Trophoblast cell (in vitro differentiated cells and primary cell): Measurements from ENCODE around the gene ANKS1B.

ENCODE experiments used
- DNase-seq, 2 donors: peaks; one replicate each; pipeline ENCODE4 v3.0.0-alpha.2; 2016
- H2AFZ ChIP-seq: 2 replicates; pipeline ENCODE4 v1.6.1; 2013; ENCODE audit warnings: low read length, moderate library complexity, mild to moderate bottlenecking; ENCODE audit not compliant: insufficient read depth, poor library complexity
- H2AK5ac ChIP-seq: 2 replicates; pipeline ENCODE4 v1.6.1; 2013; ENCODE audit warnings: mild to moderate bottlenecking, low read length
- H2BK120ac ChIP-seq: 2 replicates; pipeline ENCODE4 v1.6.1; 2013; ENCODE audit warnings: low read length, mild to moderate bottlenecking, moderate library complexity; ENCODE audit not compliant: insufficient read depth, poor library complexity
- H2BK12ac ChIP-seq: 2 replicates; pipeline ENCODE4 v1.6.1; 2013; ENCODE audit warnings: mild to moderate bottlenecking, low read length, moderate library complexity
- H2BK5ac ChIP-seq: 2 replicates; pipeline ENCODE4 v1.6.1; 2013; ENCODE audit warnings: low read length, low read depth, moderate library complexity, mild to moderate bottlenecking; ENCODE audit not compliant: poor library complexity
- H3K14ac ChIP-seq: 2 replicates; pipeline ENCODE4 v1.6.1; 2013; ENCODE audit warnings: mild to moderate bottlenecking, low read length
- H3K18ac ChIP-seq: 2 replicates; pipeline ENCODE4 v1.6.1; 2013; ENCODE audit warnings: mild to moderate bottlenecking, low read length
- H3K23ac ChIP-seq: 2 replicates; pipeline ENCODE4 v1.6.1; 2013; ENCODE audit warnings: low read length
- H3K27ac ChIP-seq: 2 replicates; pipeline ENCODE4 v1.5.1; 2013; ENCODE audit warnings: low read depth, mild to moderate bottlenecking, inconsistent platforms, low read length, moderate library complexity
- H3K27me3 ChIP-seq: 2 replicates; pipeline ENCODE4 v1.6.1; 2013; ENCODE audit warnings: inconsistent platforms, mild to moderate bottlenecking, low read length, moderate library complexity; ENCODE audit not compliant: insufficient read depth
- H3K36me3 ChIP-seq, 2 experiments: 1 replicate in 1 of 2; 2 replicates in 1 of 2; pipeline ENCODE4 v1.6.1; 2013; ENCODE audit warnings: low read length in 2 of 2, mild to moderate bottlenecking in 2 of 2, moderate library complexity in 1 of 2; ENCODE audit not compliant: insufficient read depth in 2 of 2, control insufficient read depth in 1 of 2
- H3K4ac ChIP-seq: 2 replicates; pipeline ENCODE4 v1.6.1; 2013; ENCODE audit warnings: low read depth, mild to moderate bottlenecking, low read length, moderate library complexity
- H3K4me1 ChIP-seq, 2 experiments: 1 replicate in 1 of 2; 2 replicates in 1 of 2; pipeline ENCODE4 v1.6.1; 2013; ENCODE audit warnings: low read length in 2 of 2, mild to moderate bottlenecking in 2 of 2, moderate library complexity in 1 of 2; ENCODE audit not compliant: insufficient read depth in 2 of 2, control insufficient read depth in 1 of 2
- H3K4me2 ChIP-seq: 2 replicates; pipeline ENCODE4 v1.6.1; 2013; ENCODE audit warnings: inconsistent platforms, mild to moderate bottlenecking, low read length, moderate library complexity
- H3K4me3 ChIP-seq: 2 replicates; pipeline ENCODE4 v1.5.1; 2013; ENCODE audit warnings: mild to moderate bottlenecking, low read depth, low read length, inconsistent platforms
- H3K79me1 ChIP-seq: one replicate; pipeline ENCODE4 v1.6.1; 2013; ENCODE audit warnings: low read length
- H3K79me2 ChIP-seq: 2 replicates; pipeline ENCODE4 v1.6.1; 2013; ENCODE audit warnings: low read length, mild to moderate bottlenecking; ENCODE audit not compliant: control insufficient read depth, insufficient read depth, poor library complexity
- H3K9ac ChIP-seq: 2 replicates; pipeline ENCODE4 v1.6.1; 2013; ENCODE audit warnings: mild to moderate bottlenecking, low read length
- H3K9me3 ChIP-seq: 2 replicates; pipeline ENCODE4 v1.6.1; 2013; ENCODE audit warnings: low read depth, mild to moderate bottlenecking, control low read depth, inconsistent platforms, low read length; ENCODE audit not compliant: insufficient read depth
- H4K12ac ChIP-seq: 2 replicates; pipeline ENCODE4 v1.6.1; 2013; ENCODE audit warnings: low read depth, mild to moderate bottlenecking, low read length, moderate library complexity
- H4K8ac ChIP-seq: 2 replicates; pipeline ENCODE4 v1.6.1; 2013; ENCODE audit warnings: low read depth, mild to moderate bottlenecking, low read length, moderate library complexity
- H4K91ac ChIP-seq: one replicate; pipeline ENCODE4 v1.6.1; 2013; ENCODE audit warnings: low read depth, mild to moderate bottlenecking, low read length, moderate library complexity
- WGBS: extraction: QIAGEN DNeasy Blood & Tissue Kit; methylation state at CpG from one replicate; pipeline ENCODE4 v1.1.7; 2013; ENCODE audit warnings: missing lambda C conversion rate; ENCODE audit not compliant: insufficient read length, insufficient coverage; ENCODE audit errors: extremely low coverage; 5-methylcytosine and 5-hydroxymethylcytosine counted together

ANKS1B gene

DNA sequence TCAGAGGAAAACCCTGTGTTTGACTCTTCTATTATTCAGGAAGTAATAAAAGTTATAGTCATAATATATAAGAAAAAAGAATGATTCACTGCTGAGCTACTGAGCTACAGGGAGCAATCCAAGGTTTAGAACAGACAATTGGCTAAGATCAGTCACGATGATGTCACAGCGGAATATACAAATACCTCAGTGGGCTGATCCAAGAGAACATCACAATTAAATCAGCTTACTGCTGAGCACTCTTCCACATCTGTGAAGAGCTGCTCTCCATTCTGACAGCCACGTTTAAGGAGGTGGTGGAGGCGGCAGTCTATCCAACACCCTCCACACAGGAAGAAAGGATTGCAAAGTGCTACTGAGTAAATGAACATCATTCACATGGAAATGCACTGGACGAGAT is 1068.6 kb downstream of the ANKS1B start:
- Histone ChIP-seq H4K8ac (no peak overlapping the region), H3K79me1 (no peaks in the 10 kb centered on the region), H2AK5ac (no peak overlapping the region), H3K14ac (no peak overlapping the region), H3K18ac (no peak overlapping the region), H3K9me3 (no peaks in the 10 kb centered on the region), H2AFZ (no peak overlapping the region), H3K4me2 (no peak overlapping the region), H3K23ac (no peak overlapping the region), H2BK12ac (no peak overlapping the region), H2BK120ac (no peak overlapping the region), H4K12ac (no peak overlapping the region), H3K4me3 (no peak overlapping the region), H3K9ac (no peak overlapping the region), H3K79me2 (no peaks in the 10 kb centered on the region), H3K4ac (no peak overlapping the region), H2BK5ac (no peak overlapping the region), H4K91ac (no peak overlapping the region), H3K27me3 (no peaks in the 10 kb centered on the region), H3K27ac (no peak overlapping the region), H3K36me3 (no peaks in the 10 kb centered on the region), H3K4me1 (no peaks in the 10 kb centered on the region)
- no peak for DNase-seq
- no CpG with 5 or more reads among the region's 5 CpGs for WGBS

DNA sequence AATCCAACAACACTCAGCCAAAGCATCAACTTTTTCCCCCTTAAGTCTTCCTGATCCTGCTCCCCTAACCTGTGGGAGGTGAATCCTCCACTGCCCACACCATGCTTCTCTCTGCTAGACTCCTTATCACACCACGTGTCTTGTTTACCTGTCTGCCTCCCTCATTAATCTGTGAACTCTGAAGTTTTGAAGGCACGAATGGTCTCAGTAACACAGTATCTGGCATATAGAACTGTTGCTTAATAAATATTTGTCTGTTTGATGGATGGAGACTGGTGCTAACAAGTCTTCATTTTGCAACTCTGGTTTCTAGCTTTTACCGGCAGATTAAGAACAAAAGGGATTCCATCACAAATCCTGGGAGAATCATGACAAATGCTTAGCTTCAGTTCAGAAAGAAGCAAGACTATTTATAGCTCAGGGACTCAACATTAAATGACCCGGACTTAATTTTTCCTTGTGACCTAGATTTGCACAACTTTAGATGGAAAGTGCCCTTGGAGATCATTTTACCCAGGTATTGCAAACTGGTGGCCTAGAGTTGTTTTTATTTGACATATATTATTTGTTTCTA is 1072.2 kb downstream of the ANKS1B start:
- DNase-seq, result no peak
- H3K4ac ChIP-seq, result no peak overlapping the region
- H3K27me3 ChIP-seq, result no peaks in the 10 kb centered on the region
- no peaks in the 10 kb centered on the region for H3K79me1 ChIP-seq
- no peak overlapping the region for H4K12ac ChIP-seq
- no peak overlapping the region for H2AK5ac ChIP-seq
- no peaks in the 10 kb centered on the region for H3K4me1 ChIP-seq
- no peak overlapping the region for H3K4me2 ChIP-seq
- H3K14ac ChIP-seq, result no peak overlapping the region
- H4K8ac ChIP-seq, result no peak overlapping the region
- no peak overlapping the region for H3K27ac ChIP-seq
- no peaks in the 10 kb centered on the region for H3K9me3 ChIP-seq
- no peak overlapping the region for H2AFZ ChIP-seq
- no peak overlapping the region for H4K91ac ChIP-seq
- H3K79me2 ChIP-seq, result no peaks in the 10 kb centered on the region
- peak overlapping the region; percentile 38 for H3K9ac ChIP-seq
- no peak overlapping the region for H3K18ac ChIP-seq
- no peak overlapping the region for H2BK120ac ChIP-seq
- no peak overlapping the region for H2BK5ac ChIP-seq
- no peaks in the 10 kb centered on the region for H3K36me3 ChIP-seq
- no CpG with 5 or more reads among the region's 4 CpGs for WGBS
- no peak overlapping the region for H3K4me3 ChIP-seq
- no peak overlapping the region for H3K23ac ChIP-seq
- no peak overlapping the region for H2BK12ac ChIP-seq

DNA sequence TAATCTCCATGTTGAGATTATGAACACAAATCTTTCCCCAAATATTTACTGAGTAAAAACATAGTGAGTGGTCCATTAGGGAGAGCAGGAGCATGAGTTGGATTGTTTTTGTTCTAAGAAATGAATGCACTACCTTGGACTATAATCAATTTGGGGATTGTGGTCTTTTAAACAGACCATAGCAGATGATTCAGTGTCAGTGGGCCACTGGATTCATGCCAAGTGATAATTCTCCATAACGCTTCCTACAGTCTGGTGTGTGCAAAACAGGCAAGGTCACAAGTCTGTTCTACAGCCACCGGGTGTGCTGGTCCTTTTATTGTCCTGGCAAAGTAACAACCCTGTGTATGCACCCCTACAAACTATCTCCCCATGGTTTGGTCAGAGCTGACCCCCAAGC is 1073.3 kb downstream of the ANKS1B start:
- Histone ChIP-seq H4K12ac (no peak overlapping the region), H2AK5ac (no peak overlapping the region)
- no CpG with 5 or more reads among the region's 2 CpGs for WGBS

DNA sequence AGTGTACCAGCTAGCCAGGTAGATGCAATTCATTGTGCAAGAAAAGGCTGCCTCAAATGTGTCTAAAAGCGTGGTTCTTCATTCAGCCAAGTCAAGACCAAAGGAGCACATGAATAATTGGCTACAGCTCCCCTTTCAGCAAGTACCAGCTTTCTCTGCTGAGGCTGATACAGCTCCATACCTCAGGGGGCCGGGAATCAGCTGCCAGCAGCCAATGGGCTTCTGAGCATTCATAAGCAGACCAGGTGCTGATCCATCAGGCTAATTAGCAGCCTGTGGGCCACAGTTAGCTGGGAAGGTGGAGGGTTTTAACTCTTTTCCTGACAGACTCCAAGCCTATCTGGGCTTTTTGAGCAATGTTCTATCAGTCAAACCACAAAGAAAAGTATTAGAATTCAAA is 1075.0 kb downstream of the ANKS1B start:
- no peak overlapping the region for H3K27ac ChIP-seq
- no peak overlapping the region for H3K23ac ChIP-seq
- H3K4ac ChIP-seq, result no peak overlapping the region
- no peak overlapping the region for H2BK120ac ChIP-seq
- no CpG with 5 or more reads among the region's 2 CpGs for WGBS
- no peak overlapping the region for H3K18ac ChIP-seq
- H3K9ac ChIP-seq, result no peak overlapping the region
- H2AK5ac ChIP-seq, result no peak overlapping the region
- no peaks in the 10 kb centered on the region for H3K79me1 ChIP-seq
- no peak overlapping the region for H4K91ac ChIP-seq
- H3K79me2 ChIP-seq, result no peaks in the 10 kb centered on the region
- no peak overlapping the region for H4K12ac ChIP-seq
- no peak overlapping the region for H2AFZ ChIP-seq
- no peaks in the 10 kb centered on the region for H3K9me3 ChIP-seq
- H3K4me2 ChIP-seq, result no peak overlapping the region
- no peak for DNase-seq
- no peaks in the 10 kb centered on the region for H3K27me3 ChIP-seq
- no peak overlapping the region for H4K8ac ChIP-seq
- no peak overlapping the region for H2BK5ac ChIP-seq
- no peak overlapping the region for H3K14ac ChIP-seq
- H3K36me3 ChIP-seq, result no peaks in the 10 kb centered on the region
- H3K4me1 ChIP-seq, result no peaks in the 10 kb centered on the region
- H2BK12ac ChIP-seq, result no peak overlapping the region
- no peak overlapping the region for H3K4me3 ChIP-seq

More for the DNA sequence above, 1073.3 kb downstream of the ANKS1B start:
- Histone ChIP-seq H3K36me3 (no peaks in the 10 kb centered on the region), H3K27me3 (no peaks in the 10 kb centered on the region), H2AFZ (no peak overlapping the region), H2BK120ac (no peak overlapping the region), H3K79me1 (no peaks in the 10 kb centered on the region), H3K9me3 (no peaks in the 10 kb centered on the region), H2BK5ac (no peak overlapping the region), H4K91ac (no peak overlapping the region), H3K4ac (no peak overlapping the region), H3K79me2 (no peaks in the 10 kb centered on the region), H4K8ac (no peak overlapping the region), H3K4me3 (no peak overlapping the region), H3K4me1 (no peaks in the 10 kb centered on the region), H3K27ac (no peak overlapping the region), H2BK12ac (no peak overlapping the region), H3K4me2 (no peak overlapping the region), H3K18ac (no peak overlapping the region), H3K23ac (no peak overlapping the region), H3K9ac (no peak overlapping the region), H3K14ac (no peak overlapping the region)
- DNase-seq, result no peak
